K562 (cell line): ENCODE measurements around the gene DTX4. TPM values are rescaled to one million over a fixed set of nuclear protein-coding genes. Genes with fewer than 3 reads are reported as not detected.

Source experiments
- CBFA2T3 ChIP-seq: fragments of 450-650 bp; IDR thresholded peaks from 2 replicates; pipeline ENCODE4 v1.6.1; 2017
- MCM2 ChIP-seq: fragments of 450-650 bp; IDR thresholded peaks from 2 replicates; pipeline ENCODE4 v1.6.1; 2017; ENCODE audit warnings: low read depth, mild to moderate bottlenecking
- NFE2 ChIP-seq: IDR thresholded peaks from 2 replicates; pipeline ENCODE4 v1.6.1; 2014; ENCODE audit warnings: antibody characterized with exemption, low read depth
- NUFIP1 ChIP-seq: fragments of 450-650 bp; IDR thresholded peaks from 2 replicates; pipeline ENCODE4 v1.6.1; 2018; ENCODE audit not compliant: partially characterized antibody
- POU5F1 ChIP-seq: fragments of 150-350 bp; IDR thresholded peaks from 2 replicates; pipeline ENCODE4 v1.6.1; 2014; ENCODE audit warnings: borderline replicate concordance, low read length, low read depth, mild to moderate bottlenecking; ENCODE audit not compliant: partially characterized antibody
- PURB ChIP-seq: sonication (generic); formaldehyde crosslinking; IDR thresholded peaks from 2 replicates; pipeline ENCODE4 v1.9.0; 2021; ENCODE audit warnings: low read depth, mild to moderate bottlenecking, missing genetic modification reagents
- XRCC4 ChIP-seq: IDR thresholded peaks from one replicate; pipeline ENCODE4 v1.6.1; 2011; ENCODE audit not compliant: insufficient read depth, insufficient read length; ENCODE audit errors: extremely low read depth
- ZFP1 ChIP-seq: fragments of 450-650 bp; formaldehyde crosslinking; IDR thresholded peaks from 2 replicates; pipeline ENCODE4 v1.4.0; 2020; ENCODE audit warnings: mild to moderate bottlenecking, mixed read lengths
- ZNF232 ChIP-seq: sonication (generic); formaldehyde crosslinking; IDR thresholded peaks from 2 replicates; pipeline ENCODE4 v1.8.0; 2022; ENCODE audit warnings: mild to moderate bottlenecking, missing genetic modification reagents
- ZNF311 ChIP-seq: fragments of 250-450 bp; sonication (Bioruptor Pico); IDR thresholded peaks from 2 replicates; pipeline ENCODE4 v1.4.0; 2020; ENCODE audit warnings: mild to moderate bottlenecking, moderate library complexity
- ZNF551 ChIP-seq: fragments of 250-450 bp; sonication (Bioruptor Pico); IDR thresholded peaks from 2 replicates; pipeline ENCODE4 v1.5.0; 2021; ENCODE audit warnings: mild to moderate bottlenecking, moderate library complexity
- ZNF589 ChIP-seq: fragments of 200-800 bp; sonication (Bioruptor generic); IDR thresholded peaks from 2 replicates; pipeline ENCODE4 v1.6.1; 2016; ENCODE audit warnings: low read depth, missing genetic modification characterization, missing compliant biosample characterization
- polyA plus RNA-seq, 8 experiments: library from polyadenylated mRNA; depleted of rRNA in 4 of 8; stranded (reverse) in 5 of 8; unstranded in 3 of 8; fragments of >200 nt; fragmentation: Nextera tagmentation in 2 of 8; fragmentation: Illumina TruSeq in 1 of 8; extraction: Ambion mirVana in 2 of 8; extraction: Trizol in 1 of 8; gene quantifications; 2 replicates each; pipeline versions ENCODE4 v1.2.1 to v1.2.3, GENCODE V29; 2011 to 2014; ENCODE audit warnings: inconsistent platforms in 1 of 8, missing spikeins in 1 of 8
- total RNA-seq, 7 experiments: library from RNA; depleted of rRNA in 6 of 7; stranded (reverse); fragments of >200 nt in 6 of 7; fragmentation: Illumina TruSeq in 2 of 7; extraction: Trizol in 2 of 7; gene quantifications; 2 replicates each; pipeline versions ENCODE4 v1.2.1 to v1.2.3, GENCODE V29; 2011 to 2021; ENCODE audit warnings: low replicate concordance in 1 of 7
- TF ChIP-seq, protein P1 (sequence below), 2 experiments: fragments of 450-650 bp; IDR thresholded peaks; 2 replicates each; pipeline ENCODE4 v1.6.1; 2016; ENCODE audit warnings: mild to moderate bottlenecking in 2 of 2, borderline replicate concordance in 1 of 2, low read depth in 1 of 2, moderate library complexity in 1 of 2
- TF ChIP-seq, protein P2 (sequence below): fragments of 250-450 bp; sonication (Bioruptor Pico); IDR thresholded peaks from 2 replicates; pipeline ENCODE4 v1.4.0; 2020; ENCODE audit warnings: mild to moderate bottlenecking
- TF ChIP-seq, protein P3 (sequence below), 2 experiments: fragments of 450-650 bp in 1 of 2; sonication (generic) in 1 of 2; formaldehyde crosslinking in 1 of 2; IDR thresholded peaks in 1 of 2; conservative IDR thresholded peaks in 1 of 2; 2 replicates each; pipeline versions ENCODE4 v1.6.1 to v1.8.1; 2016 to 2023; ENCODE audit warnings: mild to moderate bottlenecking in 2 of 2, moderate library complexity in 2 of 2, inconsistent platforms in 1 of 2, missing genetic modification reagents in 1 of 2

The DTX4 gene
- total and polyA plus RNA-seq, 9 of the 15 experiments (the other 6 are each of a cell fraction or from before 2014, with no cell fraction given): 0.03 to 0.47 (median 0.04) TPM; not detected in 4

- TF ChIP-seq, protein P1, sequence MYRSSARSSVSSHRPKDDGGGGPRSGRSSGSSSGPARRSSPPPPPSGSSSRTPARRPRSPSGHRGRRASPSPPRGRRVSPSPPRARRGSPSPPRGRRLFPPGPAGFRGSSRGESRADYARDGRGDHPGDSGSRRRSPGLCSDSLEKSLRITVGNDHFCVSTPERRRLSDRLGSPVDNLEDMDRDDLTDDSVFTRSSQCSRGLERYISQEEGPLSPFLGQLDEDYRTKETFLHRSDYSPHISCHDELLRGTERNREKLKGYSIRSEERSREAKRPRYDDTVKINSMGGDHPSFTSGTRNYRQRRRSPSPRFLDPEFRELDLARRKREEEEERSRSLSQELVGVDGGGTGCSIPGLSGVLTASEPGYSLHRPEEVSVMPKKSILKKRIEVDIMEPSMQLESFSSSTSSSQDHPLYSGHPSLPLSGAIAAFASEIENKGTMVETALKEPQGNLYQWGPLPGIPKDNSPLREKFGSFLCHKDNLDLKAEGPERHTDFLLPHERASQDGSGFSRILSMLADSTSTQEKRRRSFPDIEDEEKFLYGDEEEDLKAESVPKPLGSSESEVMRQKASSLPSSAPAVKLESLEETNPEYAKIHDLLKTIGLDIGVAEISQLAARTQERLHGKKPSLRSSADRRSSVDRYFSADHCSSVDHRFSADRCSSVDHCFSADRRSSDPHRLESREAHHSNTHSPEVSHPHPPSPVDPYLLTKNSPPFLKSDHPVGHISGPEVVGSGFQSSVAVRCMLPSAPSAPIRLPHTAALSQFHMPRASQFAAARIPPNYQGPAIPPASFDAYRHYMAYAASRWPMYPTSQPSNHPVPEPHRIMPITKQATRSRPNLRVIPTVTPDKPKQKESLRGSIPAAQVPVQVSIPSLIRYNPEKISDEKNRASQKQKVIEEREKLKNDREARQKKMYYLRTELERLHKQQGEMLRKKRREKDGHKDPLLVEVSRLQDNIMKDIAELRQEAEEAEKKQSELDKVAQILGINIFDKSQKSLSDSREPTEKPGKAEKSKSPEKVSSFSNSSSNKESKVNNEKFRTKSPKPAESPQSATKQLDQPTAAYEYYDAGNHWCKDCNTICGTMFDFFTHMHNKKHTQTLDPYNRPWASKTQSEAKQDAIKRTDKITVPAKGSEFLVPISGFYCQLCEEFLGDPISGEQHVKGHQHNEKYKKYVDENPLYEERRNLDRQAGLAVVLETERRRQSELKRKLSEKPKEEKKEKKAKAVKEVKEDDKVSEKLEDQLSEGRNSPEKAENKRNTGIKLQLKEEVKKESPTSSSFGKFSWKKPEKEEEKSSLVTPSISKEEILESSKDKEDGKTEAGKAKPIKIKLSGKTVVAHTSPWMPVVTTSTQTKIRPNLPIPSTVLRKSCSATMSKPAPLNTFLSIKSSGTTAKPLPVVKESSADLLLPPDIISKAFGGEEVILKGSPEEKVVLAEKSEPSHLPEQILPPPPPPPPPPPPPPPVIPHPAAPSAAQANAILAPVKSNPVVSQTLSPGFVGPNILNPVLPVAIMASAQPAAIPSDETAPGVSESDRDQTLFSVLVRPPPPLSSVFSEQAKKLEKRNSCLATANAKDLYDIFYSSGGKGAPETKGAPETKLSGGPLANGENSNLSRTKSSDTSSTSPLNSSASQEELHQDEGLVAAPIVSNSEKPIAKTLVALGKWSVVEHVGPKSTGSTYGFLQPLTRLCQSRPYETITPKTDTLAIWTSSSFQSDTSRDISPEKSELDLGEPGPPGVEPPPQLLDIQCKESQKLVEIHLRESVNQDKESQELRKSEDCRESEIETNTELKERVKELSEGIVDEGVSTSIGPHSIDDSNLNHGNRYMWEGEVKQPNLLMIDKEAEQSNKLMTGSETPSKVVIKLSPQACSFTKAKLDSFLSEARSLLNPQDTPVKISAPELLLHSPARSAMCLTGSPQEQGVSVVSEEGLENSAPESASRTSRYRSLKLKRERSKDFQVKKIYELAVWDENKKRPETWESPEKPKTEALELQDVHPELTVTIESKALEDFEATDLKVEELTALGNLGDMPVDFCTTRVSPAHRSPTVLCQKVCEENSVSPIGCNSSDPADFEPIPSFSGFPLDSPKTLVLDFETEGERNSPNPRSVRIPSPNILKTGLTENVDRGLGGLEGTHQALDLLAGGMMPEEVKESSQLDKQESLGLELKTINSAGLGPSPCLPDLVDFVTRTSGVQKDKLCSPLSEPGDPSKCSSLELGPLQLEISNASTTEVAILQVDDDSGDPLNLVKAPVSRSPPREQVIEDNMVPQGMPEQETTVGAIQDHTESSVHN (IDR thresholded peaks at IDR 0.05; ENCODE audit: borderline replicate concordance in 1 of 2, low read depth in 1 of 2): no peak
- TF ChIP-seq NUFIP1: no peak
- no peak for TF ChIP-seq CBFA2T3
- no peak for TF ChIP-seq XRCC4
- no peak for TF ChIP-seq ZNF232
- no peak for TF ChIP-seq ZNF589 (CRISPR knock-in tag)
- no peak for TF ChIP-seq NFE2
- TF ChIP-seq ZFP1: no peak
- TF ChIP-seq ZNF311: no peak
- TF ChIP-seq MCM2: no peak
- no peak for TF ChIP-seq PURB (CRISPR knock-in tag)
- TF ChIP-seq ZNF551: no peak
- TF ChIP-seq, protein P2, sequence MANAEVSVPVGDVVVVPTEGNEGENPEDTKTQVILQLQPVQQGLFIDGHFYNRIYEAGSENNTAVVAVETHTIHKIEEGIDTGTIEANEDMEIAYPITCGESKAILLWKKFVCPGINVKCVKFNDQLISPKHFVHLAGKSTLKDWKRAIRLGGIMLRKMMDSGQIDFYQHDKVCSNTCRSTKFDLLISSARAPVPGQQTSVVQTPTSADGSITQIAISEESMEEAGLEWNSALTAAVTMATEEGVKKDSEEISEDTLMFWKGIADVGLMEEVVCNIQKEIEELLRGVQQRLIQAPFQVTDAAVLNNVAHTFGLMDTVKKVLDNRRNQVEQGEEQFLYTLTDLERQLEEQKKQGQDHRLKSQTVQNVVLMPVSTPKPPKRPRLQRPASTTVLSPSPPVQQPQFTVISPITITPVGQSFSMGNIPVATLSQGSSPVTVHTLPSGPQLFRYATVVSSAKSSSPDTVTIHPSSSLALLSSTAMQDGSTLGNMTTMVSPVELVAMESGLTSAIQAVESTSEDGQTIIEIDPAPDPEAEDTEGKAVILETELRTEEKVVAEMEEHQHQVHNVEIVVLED (CRISPR knock-in tag): no peak
- TF ChIP-seq, protein P3, sequence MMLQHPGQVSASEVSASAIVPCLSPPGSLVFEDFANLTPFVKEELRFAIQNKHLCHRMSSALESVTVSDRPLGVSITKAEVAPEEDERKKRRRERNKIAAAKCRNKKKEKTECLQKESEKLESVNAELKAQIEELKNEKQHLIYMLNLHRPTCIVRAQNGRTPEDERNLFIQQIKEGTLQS (IDR thresholded peaks at IDR 0.05): peak; percentile 84
- TF ChIP-seq, protein P3 (CRISPR knock-in tag; conservative IDR thresholded peaks at IDR 0.05): no peak
- no peak for TF ChIP-seq POU5F1
Observed at GRCh38 chr11:59171508-59172322, at the start of gene DTX4 (continued).
